K562 (cell line): ENCODE results near the gene IFT122. TPM values are rescaled to one million over a fixed set of nuclear protein-coding genes. Genes with fewer than 3 reads are reported as not detected.

Experiments
- ATAC-seq: fragments of 200-7000 bp; cut with Tn5 transposase; 3 replicates; pipeline ENCODE4 v1.9.1; 2020; ENCODE audit warnings: moderate library complexity
- BruUV-seq: library from RNA; stranded (reverse); fragments of 400-500 nt; replicated peaks from 2 replicates; lab custom pipeline; 2021; lab: Mats Ljungman, UMichigan
- CTCF ChIA-PET: fragments of 300-600 bp; formaldehyde crosslinking; extraction: SDS; loops from one replicate; lab custom pipeline; 2021; ENCODE audit warnings: low intra/inter-chr PET ratio; lab: Yijun Ruan, JAX
- POLR2A ChIA-PET: fragments of 300-600, 350-650 bp; sonication (Branson Sonifier 250); formaldehyde crosslinking; extraction: SDS; loops from one replicate; lab custom pipeline; 2021; ENCODE audit warnings: antibody characterized with exemption, inconsistent platforms; lab: Yijun Ruan, JAX
- DNase-seq, 4 experiments: peaks; one replicate each; pipeline versions ENCODE4 v3.0.0 to v3.0.0-alpha.2; 2011 to 2018; ENCODE audit warnings: low spot score in 3 of 4, mixed read lengths in 3 of 4; ENCODE audit errors: extremely low read depth in 1 of 4
- FAIRE-seq: peaks from 2 replicates; lab custom pipeline; 2011; peaks lifted over from hg19 to GRCh38; lab: Jason Lieb, UNC
- H2AFZ ChIP-seq: 2 replicates; pipeline ENCODE4 v1.6.0; 2011; ENCODE audit warnings: low read depth, low read length, control low read depth, inconsistent platforms
- H3K27ac ChIP-seq: fragments of 200-600 bp; 3 replicates; pipeline ENCODE4 v1.8.0; 2011; ENCODE audit warnings: low read depth, mild to moderate bottlenecking, control low read depth, inconsistent platforms, low read length, moderate library complexity, mixed read lengths; ENCODE audit errors: extremely low read depth
- H3K27me3 ChIP-seq, 2 experiments: fragments of 300-600 bp in 1 of 2; 2 replicates in 1 of 2; 3 replicates in 1 of 2; pipeline versions ENCODE4 v1.6.0 to v1.8.0; 2011; ENCODE audit warnings: inconsistent platforms in 2 of 2, low read length in 2 of 2, mild to moderate bottlenecking in 1 of 2, mixed read lengths in 1 of 2, moderate library complexity in 1 of 2; ENCODE audit not compliant: control insufficient read depth in 2 of 2, insufficient read depth in 2 of 2
- H3K36me3 ChIP-seq: fragments of 300-600 bp; 3 replicates; pipeline ENCODE4 v1.8.0; 2011; ENCODE audit warnings: mild to moderate bottlenecking, low read length, inconsistent platforms; ENCODE audit not compliant: control insufficient read depth, insufficient read depth
- H3K4me1 ChIP-seq, 2 experiments: fragments of 200-600 bp in 1 of 2; replicated peaks in 1 of 2; 2 replicates in 1 of 2; 3 replicates in 1 of 2; pipeline versions ENCODE4 v1.5.1 to v1.8.0; 2011; ENCODE audit warnings: inconsistent platforms in 2 of 2, low read length in 2 of 2, mild to moderate bottlenecking in 1 of 2, mixed read lengths in 1 of 2, moderate library complexity in 1 of 2; ENCODE audit not compliant: control insufficient read depth in 2 of 2, insufficient read depth in 2 of 2
- H3K4me2 ChIP-seq: 2 replicates; pipeline ENCODE4 v1.6.1; 2011; ENCODE audit warnings: low read length, control low read depth, inconsistent platforms, mixed read lengths; ENCODE audit not compliant: insufficient read depth
- H3K4me3 ChIP-seq: fragments of 200-600 bp; sonication (generic), shearing (Covaris generic); 2 replicates; pipeline ENCODE4 v1.5.1; 2016; ENCODE audit warnings: control low read depth, inconsistent platforms
- H3K79me2 ChIP-seq: fragments of 200-600 bp; 3 replicates; pipeline ENCODE4 v1.8.0; 2011; ENCODE audit warnings: low read length, inconsistent platforms; ENCODE audit not compliant: control insufficient read depth, insufficient read depth
- H3K9ac ChIP-seq, 2 experiments: 2 replicates each; pipeline versions ENCODE4 v1.6.0 to v1.6.1; 2011; ENCODE audit warnings: low read depth in 2 of 2, low read length in 2 of 2, control low read depth in 1 of 2, inconsistent platforms in 1 of 2, mild to moderate bottlenecking in 1 of 2, mixed read lengths in 1 of 2; ENCODE audit not compliant: insufficient read depth in 1 of 2
- H3K9me1 ChIP-seq: one replicate; pipeline ENCODE4 v1.6.0; 2011; ENCODE audit warnings: inconsistent platforms, mild to moderate bottlenecking, low read length, moderate library complexity; ENCODE audit not compliant: control insufficient read depth, insufficient read depth
- H3K9me3 ChIP-seq: replicated peaks from 2 replicates; pipeline ENCODE4 v1.5.1; 2011; ENCODE audit warnings: low read depth, low read length, inconsistent platforms; ENCODE audit not compliant: control insufficient read depth, insufficient read depth
- H4K20me1 ChIP-seq: replicated peaks from 2 replicates; pipeline ENCODE4 v1.6.1; 2011; ENCODE audit warnings: low read length, inconsistent platforms, mixed read lengths; ENCODE audit not compliant: control insufficient read depth, insufficient read depth
- GTF2E2 ChIP-seq: fragments of 200-800 bp; sonication (Bioruptor generic); IDR thresholded peaks from 2 replicates; pipeline ENCODE4 v1.6.1; 2016; ENCODE audit warnings: missing genetic modification characterization, missing compliant biosample characterization
- MCM7 ChIP-seq, 2 experiments: fragments of 450-650 bp; IDR thresholded peaks; 2 replicates each; pipeline ENCODE4 v1.6.1; 2016 to 2018
- MYC ChIP-seq, 2 experiments: fragments of 250-450 bp in 1 of 2; sonication (Bioruptor Pico) in 1 of 2; IDR thresholded peaks; 2 replicates each; pipeline versions ENCODE4 v1.5.1 to v1.6.1; 2012 to 2021; ENCODE audit warnings: low read depth in 2 of 2, borderline replicate concordance in 1 of 2, improper control_type of control experiment in 1 of 2, low read length in 1 of 2, mild to moderate bottlenecking in 1 of 2, moderate library complexity in 1 of 2
- NR4A1 ChIP-seq, 2 experiments: fragments of 250-450 bp in 1 of 2; fragments of 450-650 bp in 1 of 2; sonication (Bioruptor Pico) in 1 of 2; IDR thresholded peaks; 2 replicates each; pipeline versions ENCODE4 v1.4.0 to v1.6.1; 2016 to 2020; ENCODE audit warnings: mild to moderate bottlenecking in 2 of 2, missing compliant biosample characterization in 1 of 2, missing genetic modification characterization in 1 of 2, moderate library complexity in 1 of 2
- PHB ChIP-seq: fragments of 250-450 bp; sonication (Bioruptor Pico); IDR thresholded peaks from 2 replicates; pipeline ENCODE4 v1.5.0; 2021
- RCOR1 ChIP-seq, 2 experiments: IDR thresholded peaks; 2 replicates each; pipeline ENCODE4 v1.6.1; 2012; ENCODE audit warnings: low read depth in 2 of 2, low read length in 2 of 2, borderline replicate concordance in 1 of 2, improper control_type of control experiment in 1 of 2
- WGBS: fragments of 100-300 bp; shearing (Covaris generic); methylation state at CpG from one replicate; pipeline ENCODE4 v1.1.6; 2016; ENCODE audit warnings: low coverage, mixed read lengths; ENCODE audit not compliant: insufficient coverage; ENCODE audit errors: missing lambda C conversion rate; 5-methylcytosine and 5-hydroxymethylcytosine counted together
- in situ Hi-C: fragments of 300-500 bp; cut with MboI; formaldehyde crosslinking; loops from 4 replicates; pipeline ENCODE4 v1.15.0; 2018; ENCODE audit warnings: inconsistent platforms, mixed read lengths
- intact Hi-C: fragments of 100-400 bp; cut with micrococcal nuclease; formaldehyde crosslinking; loops from 2 replicates; pipeline ENCODE4 v1.14.2; 2022
- polyA plus RNA-seq, 8 experiments: library from polyadenylated mRNA; depleted of rRNA in 4 of 8; stranded (reverse) in 5 of 8; unstranded in 3 of 8; fragments of >200 nt; fragmentation: Nextera tagmentation in 2 of 8; fragmentation: Illumina TruSeq in 1 of 8; extraction: Ambion mirVana in 2 of 8; extraction: Trizol in 1 of 8; gene quantifications; 2 replicates each; pipeline versions ENCODE4 v1.2.1 to v1.2.3, GENCODE V29; 2011 to 2014; ENCODE audit warnings: inconsistent platforms in 1 of 8, missing spikeins in 1 of 8
- total RNA-seq, 7 experiments: library from RNA; depleted of rRNA in 6 of 7; stranded (reverse); fragments of >200 nt in 6 of 7; fragmentation: Illumina TruSeq in 2 of 7; extraction: Trizol in 2 of 7; gene quantifications; 2 replicates each; pipeline versions ENCODE4 v1.2.1 to v1.2.3, GENCODE V29; 2011 to 2021; ENCODE audit warnings: low replicate concordance in 1 of 7
- TF ChIP-seq, protein P1 (sequence below), 2 experiments: fragments of 450-650 bp; IDR thresholded peaks; 2 replicates each; pipeline ENCODE4 v1.6.1; 2016; ENCODE audit warnings: mild to moderate bottlenecking in 2 of 2, borderline replicate concordance in 1 of 2, low read depth in 1 of 2, moderate library complexity in 1 of 2
- TF ChIP-seq, protein P2 (sequence below), 2 experiments: fragments of 200-800 bp in 1 of 2; sonication (Bioruptor generic) in 1 of 2; sonication (generic) in 1 of 2; formaldehyde crosslinking in 1 of 2; IDR thresholded peaks in 1 of 2; conservative IDR thresholded peaks in 1 of 2; 2 replicates each; pipeline versions ENCODE4 v1.5.0 to v1.6.1; 2016 to 2020; ENCODE audit warnings: missing compliant biosample characterization in 1 of 2, missing genetic modification characterization in 1 of 2, missing genetic modification reagents in 1 of 2

The IFT122 gene
- total and polyA plus RNA-seq, 9 of the 15 experiments (the other 6 are each of a cell fraction or from before 2014, with no cell fraction given) = 2.4 to 11.5 (median 7.7) TPM

DNA sequence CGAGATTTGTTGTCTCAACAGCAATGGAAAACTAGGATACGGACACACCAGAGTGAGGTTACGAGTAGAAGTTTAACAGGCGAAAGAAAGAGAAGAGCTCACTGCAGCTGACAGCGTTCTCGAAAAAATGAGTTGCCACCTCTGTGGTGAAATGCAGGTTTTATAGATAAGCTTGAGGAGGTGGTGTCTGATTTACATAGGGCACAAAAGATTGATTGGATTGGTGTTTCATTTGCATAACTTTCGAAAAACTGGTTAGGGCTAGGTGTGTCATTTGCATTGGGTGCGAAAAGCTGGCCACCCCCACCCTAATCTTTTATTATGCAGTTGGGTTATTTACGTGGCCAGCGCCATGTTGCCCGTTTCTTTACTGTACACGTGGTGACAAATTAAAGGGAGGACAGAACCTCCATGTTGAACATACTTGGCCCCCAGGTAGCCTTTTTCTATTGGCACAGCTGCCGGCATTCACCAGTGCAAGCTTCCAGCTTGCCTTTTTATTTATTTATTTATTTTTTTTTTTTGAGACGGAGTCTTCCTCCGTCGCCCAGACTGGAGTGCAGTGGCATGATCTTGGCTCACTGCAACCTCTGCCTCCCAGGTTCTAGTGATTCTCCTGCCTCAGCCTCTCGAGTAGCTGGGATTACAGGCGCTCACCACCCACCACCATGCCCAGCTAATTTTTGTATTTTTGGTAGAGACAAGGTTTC lies 8.3 kb downstream of the IFT122 start:
- no peaks in the 10 kb centered on the region for H3K9me3 ChIP-seq
- peaks cover 14 to 56% of the 10 kb centered on the region in 2 experiments; a peak in 4 of 5 replicates for H3K4me1 ChIP-seq
- no peaks in the 10 kb centered on the region for H3K9me1 ChIP-seq
- in situ Hi-C loops (no loop called here), intact Hi-C loops (loop anchor here (10.0 kb wide), 1 partner anchor 1406 kb away; no protein-coding TSS in a partner anchor)
- peaks cover 37% of the 10 kb centered on the region for H3K79me2 ChIP-seq
- DNase-seq = peak in 2 of 4 experiments; percentile 43 to 85
- H3K27me3 ChIP-seq = no peaks in the 10 kb centered on the region
- peak overlapping the region; percentile 31 for H3K4me3 ChIP-seq
- ChIA-PET CTCF (no interaction called here), POLR2A (interaction anchor here (0.6 to 2.1 kb wide), 10 partner anchors 8 to 265 kb away, joined by 3 to 15 read pairs (median 4); partner anchors contain the start of genes EFCAB12, IFT122 and MBD4)
- H4K20me1 ChIP-seq = no peaks in the 10 kb centered on the region
- BruUV-seq = no TSS peak
- peak overlapping the region; percentile 81 for H2AFZ ChIP-seq
- peak; percentile 78 for FAIRE-seq
- H3K4me2 ChIP-seq = peak overlapping the region; percentile 64
- H3K36me3 ChIP-seq = peaks cover 7% of the 10 kb centered on the region; the same call in 1 of the 3 replicates
- H3K9ac ChIP-seq = peak overlapping the region; percentile 67 to 75
- peak overlapping the region; percentile 72 for H3K27ac ChIP-seq
- ATAC-seq = peak; percentile 68
- 4% methylated on average over 16 of the region's 18 CpGs for WGBS
- TF ChIP-seq, protein P1, sequence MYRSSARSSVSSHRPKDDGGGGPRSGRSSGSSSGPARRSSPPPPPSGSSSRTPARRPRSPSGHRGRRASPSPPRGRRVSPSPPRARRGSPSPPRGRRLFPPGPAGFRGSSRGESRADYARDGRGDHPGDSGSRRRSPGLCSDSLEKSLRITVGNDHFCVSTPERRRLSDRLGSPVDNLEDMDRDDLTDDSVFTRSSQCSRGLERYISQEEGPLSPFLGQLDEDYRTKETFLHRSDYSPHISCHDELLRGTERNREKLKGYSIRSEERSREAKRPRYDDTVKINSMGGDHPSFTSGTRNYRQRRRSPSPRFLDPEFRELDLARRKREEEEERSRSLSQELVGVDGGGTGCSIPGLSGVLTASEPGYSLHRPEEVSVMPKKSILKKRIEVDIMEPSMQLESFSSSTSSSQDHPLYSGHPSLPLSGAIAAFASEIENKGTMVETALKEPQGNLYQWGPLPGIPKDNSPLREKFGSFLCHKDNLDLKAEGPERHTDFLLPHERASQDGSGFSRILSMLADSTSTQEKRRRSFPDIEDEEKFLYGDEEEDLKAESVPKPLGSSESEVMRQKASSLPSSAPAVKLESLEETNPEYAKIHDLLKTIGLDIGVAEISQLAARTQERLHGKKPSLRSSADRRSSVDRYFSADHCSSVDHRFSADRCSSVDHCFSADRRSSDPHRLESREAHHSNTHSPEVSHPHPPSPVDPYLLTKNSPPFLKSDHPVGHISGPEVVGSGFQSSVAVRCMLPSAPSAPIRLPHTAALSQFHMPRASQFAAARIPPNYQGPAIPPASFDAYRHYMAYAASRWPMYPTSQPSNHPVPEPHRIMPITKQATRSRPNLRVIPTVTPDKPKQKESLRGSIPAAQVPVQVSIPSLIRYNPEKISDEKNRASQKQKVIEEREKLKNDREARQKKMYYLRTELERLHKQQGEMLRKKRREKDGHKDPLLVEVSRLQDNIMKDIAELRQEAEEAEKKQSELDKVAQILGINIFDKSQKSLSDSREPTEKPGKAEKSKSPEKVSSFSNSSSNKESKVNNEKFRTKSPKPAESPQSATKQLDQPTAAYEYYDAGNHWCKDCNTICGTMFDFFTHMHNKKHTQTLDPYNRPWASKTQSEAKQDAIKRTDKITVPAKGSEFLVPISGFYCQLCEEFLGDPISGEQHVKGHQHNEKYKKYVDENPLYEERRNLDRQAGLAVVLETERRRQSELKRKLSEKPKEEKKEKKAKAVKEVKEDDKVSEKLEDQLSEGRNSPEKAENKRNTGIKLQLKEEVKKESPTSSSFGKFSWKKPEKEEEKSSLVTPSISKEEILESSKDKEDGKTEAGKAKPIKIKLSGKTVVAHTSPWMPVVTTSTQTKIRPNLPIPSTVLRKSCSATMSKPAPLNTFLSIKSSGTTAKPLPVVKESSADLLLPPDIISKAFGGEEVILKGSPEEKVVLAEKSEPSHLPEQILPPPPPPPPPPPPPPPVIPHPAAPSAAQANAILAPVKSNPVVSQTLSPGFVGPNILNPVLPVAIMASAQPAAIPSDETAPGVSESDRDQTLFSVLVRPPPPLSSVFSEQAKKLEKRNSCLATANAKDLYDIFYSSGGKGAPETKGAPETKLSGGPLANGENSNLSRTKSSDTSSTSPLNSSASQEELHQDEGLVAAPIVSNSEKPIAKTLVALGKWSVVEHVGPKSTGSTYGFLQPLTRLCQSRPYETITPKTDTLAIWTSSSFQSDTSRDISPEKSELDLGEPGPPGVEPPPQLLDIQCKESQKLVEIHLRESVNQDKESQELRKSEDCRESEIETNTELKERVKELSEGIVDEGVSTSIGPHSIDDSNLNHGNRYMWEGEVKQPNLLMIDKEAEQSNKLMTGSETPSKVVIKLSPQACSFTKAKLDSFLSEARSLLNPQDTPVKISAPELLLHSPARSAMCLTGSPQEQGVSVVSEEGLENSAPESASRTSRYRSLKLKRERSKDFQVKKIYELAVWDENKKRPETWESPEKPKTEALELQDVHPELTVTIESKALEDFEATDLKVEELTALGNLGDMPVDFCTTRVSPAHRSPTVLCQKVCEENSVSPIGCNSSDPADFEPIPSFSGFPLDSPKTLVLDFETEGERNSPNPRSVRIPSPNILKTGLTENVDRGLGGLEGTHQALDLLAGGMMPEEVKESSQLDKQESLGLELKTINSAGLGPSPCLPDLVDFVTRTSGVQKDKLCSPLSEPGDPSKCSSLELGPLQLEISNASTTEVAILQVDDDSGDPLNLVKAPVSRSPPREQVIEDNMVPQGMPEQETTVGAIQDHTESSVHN (IDR thresholded peaks at IDR 0.05; ENCODE audit: borderline replicate concordance in 1 of 2, low read depth in 1 of 2) = peak in 1 of 2 experiments; percentile 16; a peak in 1 of 4 replicates
- TF ChIP-seq MYC (IDR thresholded peaks at IDR 0.05; ENCODE audit: low read depth, low read length) (peak; percentile 95), MYC (CRISPR knock-in tag; IDR thresholded peaks at IDR 0.05; ENCODE audit: borderline replicate concordance, low read depth) (peak; percentile 77; the same call in 1 of the 2 replicates), PHB (CRISPR knock-in tag) (no peak), NR4A1 (CRISPR knock-in tag; IDR thresholded peaks at IDR 0.05) (no peak), NR4A1 (tag; IDR thresholded peaks at IDR 0.05) (no peak), RCOR1 (IDR thresholded peaks at IDR 0.05; ENCODE audit: borderline replicate concordance in 1 of 2, low read depth in 2 of 2, low read length in 2 of 2) (peak in 1 of 2 experiments; percentile 18; a peak in 1 of 4 replicates), GTF2E2 (tag) (0 out of 2 replicates have a peak, but pooled peaks have one; percentile 28), MCM7 (IDR thresholded peaks at IDR 0.05) (peak in 1 of 2 experiments; percentile 60; a peak in 1 of 4 replicates)
- TF ChIP-seq, protein P2, sequence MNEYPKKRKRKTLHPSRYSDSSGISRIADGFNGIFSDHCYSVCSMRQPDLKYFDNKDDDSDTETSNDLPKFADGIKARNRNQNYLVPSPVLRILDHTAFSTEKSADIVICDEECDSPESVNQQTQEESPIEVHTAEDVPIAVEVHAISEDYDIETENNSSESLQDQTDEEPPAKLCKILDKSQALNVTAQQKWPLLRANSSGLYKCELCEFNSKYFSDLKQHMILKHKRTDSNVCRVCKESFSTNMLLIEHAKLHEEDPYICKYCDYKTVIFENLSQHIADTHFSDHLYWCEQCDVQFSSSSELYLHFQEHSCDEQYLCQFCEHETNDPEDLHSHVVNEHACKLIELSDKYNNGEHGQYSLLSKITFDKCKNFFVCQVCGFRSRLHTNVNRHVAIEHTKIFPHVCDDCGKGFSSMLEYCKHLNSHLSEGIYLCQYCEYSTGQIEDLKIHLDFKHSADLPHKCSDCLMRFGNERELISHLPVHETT (CRISPR knock-in tag; conservative IDR thresholded peaks at IDR 0.05 in 1 of 2, IDR thresholded peaks at IDR 0.05 in 1 of 2) = 0 out of 4 replicates have a peak, but pooled peaks of 1 of the 2 experiments have one; percentile 29
